Measurements from ENCODE around the gene CDK5. TPM values are rescaled to one million over a fixed set of nuclear protein-coding genes. Genes with fewer than 3 reads are reported as not detected.

The CDK5 gene
- total and polyA plus RNA-seq, 2 donors (not counting 1 experiment from before 2014, with no cell fraction given): 15.1 to 27.7 TPM

GRCh38 chr7:151046603-151047573 lies 10.8 kb downstream of the CDK5 start:
- Histone ChIP-seq H3K4me1 (ENCODE audit: control insufficient read depth, extremely low read depth, insufficient read depth, low read length) (peaks cover 8% of the 10 kb centered on the region), H3K27ac (ENCODE audit: insufficient read depth, low read length) (no peak overlapping the region)
- no peak for TF ChIP-seq CTCF (conservative IDR thresholded peaks at IDR 0.05 in 1 of 2, IDR thresholded peaks at IDR 0.05 in 1 of 2; ENCODE audit: low read depth in 1 of 2, low read length in 2 of 2)

GRCh38 chr7:151045967-151046366 lies 11.7 kb downstream of the CDK5 start:
- no peak overlapping the region for H3K4me2 ChIP-seq (ENCODE audit: extremely low read depth, insufficient read depth, low read length)
- TF ChIP-seq CTCF (conservative IDR thresholded peaks at IDR 0.05 in 1 of 2, IDR thresholded peaks at IDR 0.05 in 1 of 2; ENCODE audit: low read depth in 1 of 2, low read length in 2 of 2): no peak
- no peak for TF ChIP-seq EZH2 (IDR thresholded peaks at IDR 0.05; ENCODE audit: low read length, missing control alignments)
- H3K27me3 ChIP-seq (ENCODE audit: control insufficient read depth, insufficient read depth, low read length): no peaks in the 10 kb centered on the region
- H3K36me3 ChIP-seq (ENCODE audit: control insufficient read depth, insufficient read depth, low read length): peaks cover 3% of the 10 kb centered on the region
- H3K4me3 ChIP-seq (replicated peaks in 1 of 4; ENCODE audit: control extremely low read depth in 1 of 4, insufficient read depth in 1 of 4, low read depth in 3 of 4, low read length in 4 of 4): no peak overlapping the region
- no peaks in the 10 kb centered on the region for H3K79me2 ChIP-seq (ENCODE audit: control insufficient read depth, insufficient read depth, low read length)
- no peaks in the 10 kb centered on the region for H3K9me3 ChIP-seq (ENCODE audit: control insufficient read depth, insufficient read depth, low read depth, low read length)
- no peak for DNase-seq (ENCODE audit: low read depth in 2 of 2)
- peaks cover 8% of the 10 kb centered on the region for H3K4me1 ChIP-seq (ENCODE audit: control insufficient read depth, extremely low read depth, insufficient read depth, low read length)
- H3K27ac ChIP-seq (ENCODE audit: insufficient read depth, low read length): no peak overlapping the region
- H4K20me1 ChIP-seq (ENCODE audit: control insufficient read depth, extremely low read depth, insufficient read depth, low read length): no peaks in the 10 kb centered on the region
- H2AFZ ChIP-seq (ENCODE audit: low read length): no peak overlapping the region
- H3K9ac ChIP-seq (ENCODE audit: insufficient read depth, low read length): no peak overlapping the region

More at GRCh38 chr7:151046603-151047573, 10.8 kb downstream of the CDK5 start:
- Histone ChIP-seq H4K20me1 (ENCODE audit: control insufficient read depth, extremely low read depth, insufficient read depth, low read length) (no peaks in the 10 kb centered on the region), H2AFZ (ENCODE audit: low read length) (no peak overlapping the region), H3K36me3 (ENCODE audit: control insufficient read depth, insufficient read depth, low read length) (peaks cover 2% of the 10 kb centered on the region), H3K9ac (ENCODE audit: insufficient read depth, low read length) (no peak overlapping the region), H3K27me3 (ENCODE audit: control insufficient read depth, insufficient read depth, low read length) (no peaks in the 10 kb centered on the region), H3K79me2 (ENCODE audit: control insufficient read depth, insufficient read depth, low read length) (no peaks in the 10 kb centered on the region), H3K9me3 (ENCODE audit: control insufficient read depth, insufficient read depth, low read depth, low read length) (no peaks in the 10 kb centered on the region), H3K4me3 (replicated peaks in 1 of 4; ENCODE audit: control extremely low read depth in 1 of 4, insufficient read depth in 1 of 4, low read depth in 3 of 4, low read length in 4 of 4) (no peak overlapping the region), H3K4me2 (ENCODE audit: extremely low read depth, insufficient read depth, low read length) (no peak overlapping the region)
- DNase-seq (ENCODE audit: low read depth in 2 of 2): peak; percentile 74 to 95

GRCh38 chr7:151045262-151045661 lies 12.4 kb downstream of the CDK5 start:
- Histone ChIP-seq H3K79me2 (ENCODE audit: control insufficient read depth, insufficient read depth, low read length) (no peaks in the 10 kb centered on the region), H3K4me2 (ENCODE audit: extremely low read depth, insufficient read depth, low read length) (no peak overlapping the region), H3K9me3 (ENCODE audit: control insufficient read depth, insufficient read depth, low read depth, low read length) (no peaks in the 10 kb centered on the region), H2AFZ (ENCODE audit: low read length) (no peak overlapping the region), H3K27ac (ENCODE audit: insufficient read depth, low read length) (no peak overlapping the region), H3K36me3 (ENCODE audit: control insufficient read depth, insufficient read depth, low read length) (peaks cover 3% of the 10 kb centered on the region), H3K4me1 (ENCODE audit: control insufficient read depth, extremely low read depth, insufficient read depth, low read length) (peaks cover 8% of the 10 kb centered on the region), H3K4me3 (replicated peaks in 1 of 4; ENCODE audit: control extremely low read depth in 1 of 4, insufficient read depth in 1 of 4, low read depth in 3 of 4, low read length in 4 of 4) (no peak overlapping the region), H3K9ac (ENCODE audit: insufficient read depth, low read length) (no peak overlapping the region), H4K20me1 (ENCODE audit: control insufficient read depth, extremely low read depth, insufficient read depth, low read length) (no peaks in the 10 kb centered on the region), H3K27me3 (ENCODE audit: control insufficient read depth, insufficient read depth, low read length) (no peaks in the 10 kb centered on the region)
- TF ChIP-seq CTCF (conservative IDR thresholded peaks at IDR 0.05 in 1 of 2, IDR thresholded peaks at IDR 0.05 in 1 of 2; ENCODE audit: low read depth in 1 of 2, low read length in 2 of 2): no peak
- no peak for TF ChIP-seq EZH2 (IDR thresholded peaks at IDR 0.05; ENCODE audit: low read length, missing control alignments)
- no peak for DNase-seq (ENCODE audit: low read depth in 2 of 2)

Data from fibroblast of lung (primary cell).